Trophoblast cell (in vitro differentiated cells and primary cell): Measurements from ENCODE around the gene UNC45A.

Experiments used
- DNase-seq, 2 donors: peaks; one replicate each; pipeline ENCODE4 v3.0.0-alpha.2; 2016
- H2AFZ ChIP-seq: 2 replicates; pipeline ENCODE4 v1.6.1; 2013; ENCODE audit warnings: low read length, moderate library complexity, mild to moderate bottlenecking; ENCODE audit not compliant: insufficient read depth, poor library complexity
- H2AK5ac ChIP-seq: 2 replicates; pipeline ENCODE4 v1.6.1; 2013; ENCODE audit warnings: mild to moderate bottlenecking, low read length
- H2BK120ac ChIP-seq: 2 replicates; pipeline ENCODE4 v1.6.1; 2013; ENCODE audit warnings: low read length, mild to moderate bottlenecking, moderate library complexity; ENCODE audit not compliant: insufficient read depth, poor library complexity
- H2BK12ac ChIP-seq: 2 replicates; pipeline ENCODE4 v1.6.1; 2013; ENCODE audit warnings: mild to moderate bottlenecking, low read length, moderate library complexity
- H2BK5ac ChIP-seq: 2 replicates; pipeline ENCODE4 v1.6.1; 2013; ENCODE audit warnings: low read length, low read depth, moderate library complexity, mild to moderate bottlenecking; ENCODE audit not compliant: poor library complexity
- H3K14ac ChIP-seq: 2 replicates; pipeline ENCODE4 v1.6.1; 2013; ENCODE audit warnings: mild to moderate bottlenecking, low read length
- H3K18ac ChIP-seq: 2 replicates; pipeline ENCODE4 v1.6.1; 2013; ENCODE audit warnings: mild to moderate bottlenecking, low read length
- H3K23ac ChIP-seq: 2 replicates; pipeline ENCODE4 v1.6.1; 2013; ENCODE audit warnings: low read length
- H3K27ac ChIP-seq: 2 replicates; pipeline ENCODE4 v1.5.1; 2013; ENCODE audit warnings: low read depth, mild to moderate bottlenecking, inconsistent platforms, low read length, moderate library complexity
- H3K27me3 ChIP-seq: 2 replicates; pipeline ENCODE4 v1.6.1; 2013; ENCODE audit warnings: inconsistent platforms, mild to moderate bottlenecking, low read length, moderate library complexity; ENCODE audit not compliant: insufficient read depth
- H3K36me3 ChIP-seq, 2 experiments: 1 replicate in 1 of 2; 2 replicates in 1 of 2; pipeline ENCODE4 v1.6.1; 2013; ENCODE audit warnings: low read length in 2 of 2, mild to moderate bottlenecking in 2 of 2, moderate library complexity in 1 of 2; ENCODE audit not compliant: insufficient read depth in 2 of 2, control insufficient read depth in 1 of 2
- H3K4ac ChIP-seq: 2 replicates; pipeline ENCODE4 v1.6.1; 2013; ENCODE audit warnings: low read depth, mild to moderate bottlenecking, low read length, moderate library complexity
- H3K4me1 ChIP-seq, 2 experiments: 1 replicate in 1 of 2; 2 replicates in 1 of 2; pipeline ENCODE4 v1.6.1; 2013; ENCODE audit warnings: low read length in 2 of 2, mild to moderate bottlenecking in 2 of 2, moderate library complexity in 1 of 2; ENCODE audit not compliant: insufficient read depth in 2 of 2, control insufficient read depth in 1 of 2
- H3K4me2 ChIP-seq: 2 replicates; pipeline ENCODE4 v1.6.1; 2013; ENCODE audit warnings: inconsistent platforms, mild to moderate bottlenecking, low read length, moderate library complexity
- H3K4me3 ChIP-seq: 2 replicates; pipeline ENCODE4 v1.5.1; 2013; ENCODE audit warnings: mild to moderate bottlenecking, low read depth, low read length, inconsistent platforms
- H3K79me1 ChIP-seq: one replicate; pipeline ENCODE4 v1.6.1; 2013; ENCODE audit warnings: low read length
- H3K79me2 ChIP-seq: 2 replicates; pipeline ENCODE4 v1.6.1; 2013; ENCODE audit warnings: low read length, mild to moderate bottlenecking; ENCODE audit not compliant: control insufficient read depth, insufficient read depth, poor library complexity
- H3K9ac ChIP-seq: 2 replicates; pipeline ENCODE4 v1.6.1; 2013; ENCODE audit warnings: mild to moderate bottlenecking, low read length
- H3K9me3 ChIP-seq: 2 replicates; pipeline ENCODE4 v1.6.1; 2013; ENCODE audit warnings: low read depth, mild to moderate bottlenecking, control low read depth, inconsistent platforms, low read length; ENCODE audit not compliant: insufficient read depth
- H4K12ac ChIP-seq: 2 replicates; pipeline ENCODE4 v1.6.1; 2013; ENCODE audit warnings: low read depth, mild to moderate bottlenecking, low read length, moderate library complexity
- H4K8ac ChIP-seq: 2 replicates; pipeline ENCODE4 v1.6.1; 2013; ENCODE audit warnings: low read depth, mild to moderate bottlenecking, low read length, moderate library complexity
- H4K91ac ChIP-seq: one replicate; pipeline ENCODE4 v1.6.1; 2013; ENCODE audit warnings: low read depth, mild to moderate bottlenecking, low read length, moderate library complexity
- WGBS: extraction: QIAGEN DNeasy Blood & Tissue Kit; methylation state at CpG from one replicate; pipeline ENCODE4 v1.1.7; 2013; ENCODE audit warnings: missing lambda C conversion rate; ENCODE audit not compliant: insufficient read length, insufficient coverage; ENCODE audit errors: extremely low coverage; 5-methylcytosine and 5-hydroxymethylcytosine counted together

The UNC45A gene

GRCh38 chr15:90950676-90951075 lies 15.6 kb downstream of the UNC45A start:
- H4K8ac ChIP-seq = no peak overlapping the region
- H2BK12ac ChIP-seq = no peak overlapping the region
- no CpG with 5 or more reads among the region's 6 CpGs for WGBS
- peaks cover 62 to 77% of the 10 kb centered on the region in 2 experiments for H3K36me3 ChIP-seq
- H3K79me2 ChIP-seq = peaks cover 3% of the 10 kb centered on the region
- DNase-seq = no peak
- no peak overlapping the region for H2AK5ac ChIP-seq
- H3K18ac ChIP-seq = no peak overlapping the region
- no peak overlapping the region for H2BK120ac ChIP-seq
- H4K91ac ChIP-seq = no peak overlapping the region
- H3K79me1 ChIP-seq = peaks cover 4% of the 10 kb centered on the region
- H3K4me2 ChIP-seq = no peak overlapping the region
- H3K4me1 ChIP-seq = no peaks in the 10 kb centered on the region
- no peaks in the 10 kb centered on the region for H3K27me3 ChIP-seq
- H3K27ac ChIP-seq = no peak overlapping the region
- no peak overlapping the region for H4K12ac ChIP-seq
- H3K23ac ChIP-seq = no peak overlapping the region
- no peak overlapping the region for H2BK5ac ChIP-seq
- no peak overlapping the region for H3K14ac ChIP-seq
- no peak overlapping the region for H2AFZ ChIP-seq
- H3K4me3 ChIP-seq = no peak overlapping the region
- no peak overlapping the region for H3K4ac ChIP-seq
- H3K9me3 ChIP-seq = peaks cover 2% of the 10 kb centered on the region
- no peak overlapping the region for H3K9ac ChIP-seq

GRCh38 chr15:90952901-90953677 lies 18.0 kb downstream of the UNC45A start:
- WGBS = no CpG with 5 or more reads among the region's 14 CpGs
- H2BK12ac ChIP-seq = no peak overlapping the region

GRCh38 chr15:90953947-90954711 lies 19.0 kb downstream of the UNC45A start:
- Histone ChIP-seq H3K14ac (no peak overlapping the region), H3K36me3 (peaks cover 35 to 51% of the 10 kb centered on the region in 2 experiments), H3K18ac (no peak overlapping the region), H3K79me2 (peaks cover 5% of the 10 kb centered on the region), H2AK5ac (no peak overlapping the region), H2BK120ac (no peak overlapping the region), H3K4ac (no peak overlapping the region), H3K4me3 (no peak overlapping the region), H3K4me2 (peak overlapping the region; percentile 95), H2BK5ac (no peak overlapping the region), H2AFZ (no peak overlapping the region), H3K27ac (no peak overlapping the region), H4K91ac (no peak overlapping the region), H4K8ac (peak overlapping the region; percentile 20), H3K9ac (no peak overlapping the region), H3K4me1 (peaks cover 8 to 9% of the 10 kb centered on the region in 2 experiments), H2BK12ac (no peak overlapping the region), H3K23ac (no peak overlapping the region), H3K27me3 (no peaks in the 10 kb centered on the region), H3K9me3 (no peaks in the 10 kb centered on the region), H4K12ac (no peak overlapping the region), H3K79me1 (peaks cover 7% of the 10 kb centered on the region)
- no peak for DNase-seq
- WGBS = no CpG with 5 or more reads among the region's 16 CpGs

More at GRCh38 chr15:90952901-90953677, 18.0 kb downstream of the UNC45A start:
- H4K91ac ChIP-seq = no peak overlapping the region
- DNase-seq = no peak
- no peak overlapping the region for H3K9ac ChIP-seq
- no peak overlapping the region for H2BK5ac ChIP-seq
- no peak overlapping the region for H4K8ac ChIP-seq
- H3K23ac ChIP-seq = no peak overlapping the region
- no peak overlapping the region for H3K27ac ChIP-seq
- no peak overlapping the region for H3K4ac ChIP-seq
- no peak overlapping the region for H2AFZ ChIP-seq
- peaks cover 7% of the 10 kb centered on the region for H3K79me1 ChIP-seq
- H3K27me3 ChIP-seq = no peaks in the 10 kb centered on the region
- no peak overlapping the region for H2AK5ac ChIP-seq
- H3K36me3 ChIP-seq = peaks cover 42 to 59% of the 10 kb centered on the region in 2 experiments
- no peak overlapping the region for H4K12ac ChIP-seq
- no peak overlapping the region for H3K18ac ChIP-seq
- H3K4me3 ChIP-seq = no peak overlapping the region
- H3K9me3 ChIP-seq = peaks cover 2% of the 10 kb centered on the region
- H3K79me2 ChIP-seq = peaks cover 5% of the 10 kb centered on the region
- H3K4me1 ChIP-seq = peaks cover 8 to 9% of the 10 kb centered on the region in 2 experiments
- H3K14ac ChIP-seq = no peak overlapping the region
- no peak overlapping the region for H2BK120ac ChIP-seq
- H3K4me2 ChIP-seq = no peak overlapping the region

- peaks cover 5% of the 10 kb centered on the region for H3K79me2 ChIP-seq
- peak within 1 kb of the TSS; percentile 98 for H4K91ac ChIP-seq
These were observed 19.9 kb downstream of the UNC45A start, which contains the start of gene RCCD1 for GRCh38 chr15:90954712-90955623. Gene RCCD1 (plus strand): TSS chr15:90954884. CDS start chr15:90956735, 1,851 bp downstream.

More at GRCh38 chr15:90954712-90955623, 19.9 kb downstream of the UNC45A start, which contains the start of gene RCCD1:
- H3K9me3 ChIP-seq = peaks cover 1% of the 10 kb centered on the region
- H3K14ac ChIP-seq = peak within 1 kb of the TSS; percentile 87
- peak within 1 kb of the TSS; percentile 89 for H2BK5ac ChIP-seq
- peaks cover 28 to 46% of the 10 kb centered on the region in 2 experiments for H3K36me3 ChIP-seq
- H3K27ac ChIP-seq = peak within 1 kb of the TSS; percentile 90
- peak within 1 kb of the TSS; percentile 95 for H3K4me2 ChIP-seq
- peak within 1 kb of the TSS; percentile 92 for H2BK120ac ChIP-seq
- peak; percentile 96 to 97 for DNase-seq
- peak within 1 kb of the TSS; percentile 94 for H2AFZ ChIP-seq
- H3K4me1 ChIP-seq = peaks cover 8 to 9% of the 10 kb centered on the region in 2 experiments
- H2AK5ac ChIP-seq = peak within 1 kb of the TSS; percentile 42
- H3K79me1 ChIP-seq = peaks cover 7% of the 10 kb centered on the region
- no peak within 1 kb of the TSS for H3K23ac ChIP-seq
- H3K9ac ChIP-seq = peak within 1 kb of the TSS; percentile 93
- H3K4me3 ChIP-seq = peak within 1 kb of the TSS; percentile 80
- H3K27me3 ChIP-seq = no peaks in the 10 kb centered on the region
- H4K12ac ChIP-seq = peak within 1 kb of the TSS; percentile 97
- WGBS = no CpG with 5 or more reads among the region's 69 CpGs
- H4K8ac ChIP-seq = peak within 1 kb of the TSS; percentile 98
- H3K18ac ChIP-seq = peak within 1 kb of the TSS; percentile 93
- H3K4ac ChIP-seq = peak within 1 kb of the TSS; percentile 85
- H2BK12ac ChIP-seq = peak within 1 kb of the TSS; percentile 41
